Measurements from ENCODE around the gene TXNRD2.
A peak's percentile ranks its signal among the peaks of the same experiment; 100 is the strongest.

Gene TXNRD2

GRCh38 chr22:19862619-19863246 lies 78.9 kb downstream of the TXNRD2 start:
- Histone ChIP-seq H2AK5ac (ENCODE audit: low read length, severe bottlenecking) (no peak overlapping the region), H3K4me3 (ENCODE audit: insufficient read depth in 1 of 2, low read depth in 1 of 2, low read length in 2 of 2) (no peak overlapping the region), H3K18ac (ENCODE audit: low read depth in 1 of 2, low read length in 2 of 2) (no peak overlapping the region), H3K9ac (ENCODE audit: low read length) (no peak overlapping the region), H3K4me1 (ENCODE audit: control insufficient read depth, insufficient read depth, low read depth, low read length) (no peaks in the 10 kb centered on the region), H3K4ac (ENCODE audit: low read depth in 1 of 2, low read length in 2 of 2) (no peak overlapping the region), H3K9me3 (ENCODE audit: control insufficient read depth, low read length) (no peaks in the 10 kb centered on the region), H3K27ac (ENCODE audit: low read length, poor library complexity, severe bottlenecking) (no peak overlapping the region), H3K79me1 (replicated peaks; ENCODE audit: low read length, poor library complexity, severe bottlenecking) (peaks cover 1% of the 10 kb centered on the region), H2BK12ac (ENCODE audit: low read length in 2 of 2) (no peak overlapping the region), H2AFZ (ENCODE audit: low read depth, low read length) (no peak overlapping the region), H4K91ac (ENCODE audit: low read length) (no peak overlapping the region), H3K23ac (ENCODE audit: low read length in 2 of 2) (no peak overlapping the region), H3K14ac (ENCODE audit: low read length in 2 of 2) (no peak overlapping the region), H3K36me3 (ENCODE audit: control insufficient read depth in 1 of 2, insufficient read depth in 2 of 2, low read depth in 1 of 2, low read length in 2 of 2) (peaks cover 0 to 4% of the 10 kb centered on the region in 2 experiments), H2BK15ac (ENCODE audit: low read depth, poor library complexity, severe bottlenecking) (no peak overlapping the region), H3K4me2 (ENCODE audit: low read length, poor library complexity, severe bottlenecking) (no peak overlapping the region), H4K8ac (ENCODE audit: low read length) (no peak overlapping the region), H2BK5ac (ENCODE audit: low read depth, low read length, poor library complexity, severe bottlenecking) (no peak overlapping the region), H2BK120ac (ENCODE audit: low read depth, low read length) (no peak overlapping the region), H3K27me3 (ENCODE audit: control insufficient read depth in 1 of 2, insufficient read depth in 1 of 2, low read length in 2 of 2) (no peaks in the 10 kb centered on the region)
- DNase-seq = no peak
- WGBS = 96% methylated on average over 12 of the region's 13 CpGs

DNA sequence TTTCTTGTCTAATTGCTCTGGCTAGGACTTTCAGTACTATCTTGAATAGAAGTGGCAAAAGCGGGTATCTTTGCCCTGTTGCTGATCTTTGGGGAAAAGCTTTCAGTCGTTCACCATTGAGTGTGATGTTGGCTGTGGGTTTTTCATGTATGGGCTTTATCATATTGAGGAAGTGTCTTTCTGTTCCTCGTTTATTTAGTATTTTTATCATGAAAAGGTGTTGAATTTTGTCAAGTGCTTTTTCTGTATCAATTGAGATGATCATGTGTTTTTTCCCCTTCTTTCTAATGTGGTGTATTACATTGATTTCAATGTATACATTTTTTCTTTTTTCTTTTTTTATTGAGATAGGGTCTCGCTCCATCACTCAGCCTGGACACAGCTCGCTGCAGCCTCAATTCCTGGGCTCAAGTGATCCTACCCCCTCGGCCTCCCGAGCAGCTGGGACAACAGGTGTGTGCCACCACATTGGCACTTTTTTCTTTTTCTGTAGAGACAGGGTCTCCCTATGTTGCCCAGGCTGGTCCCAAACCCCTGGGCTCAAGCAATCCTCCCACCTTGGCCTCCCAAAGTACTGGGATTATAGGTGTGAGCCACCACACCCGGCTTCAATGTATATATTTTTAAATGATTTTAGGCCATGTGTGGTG lies 81.6 kb downstream of the TXNRD2 start:
- H2BK120ac ChIP-seq (ENCODE audit: low read depth, low read length) = no peak overlapping the region
- H4K91ac ChIP-seq (ENCODE audit: low read length) = no peak overlapping the region
- H2BK12ac ChIP-seq (ENCODE audit: low read length in 2 of 2) = no peak overlapping the region
- H3K23ac ChIP-seq (ENCODE audit: low read length in 2 of 2) = no peak overlapping the region
- H2BK15ac ChIP-seq (ENCODE audit: low read depth, poor library complexity, severe bottlenecking) = no peak overlapping the region
- H2AFZ ChIP-seq (ENCODE audit: low read depth, low read length) = no peak overlapping the region
- 98% methylated on average over 7 of the region's 8 CpGs for WGBS
- no peaks in the 10 kb centered on the region for H3K27me3 ChIP-seq (ENCODE audit: control insufficient read depth in 1 of 2, insufficient read depth in 1 of 2, low read length in 2 of 2)
- no peak overlapping the region for H3K4me3 ChIP-seq (ENCODE audit: insufficient read depth in 1 of 2, low read depth in 1 of 2, low read length in 2 of 2)
- peaks cover 0 to 4% of the 10 kb centered on the region in 2 experiments for H3K36me3 ChIP-seq (ENCODE audit: control insufficient read depth in 1 of 2, insufficient read depth in 2 of 2, low read depth in 1 of 2, low read length in 2 of 2)
- H3K9ac ChIP-seq (ENCODE audit: low read length) = no peak overlapping the region
- H3K27ac ChIP-seq (ENCODE audit: low read length, poor library complexity, severe bottlenecking) = no peak overlapping the region
- H2AK5ac ChIP-seq (ENCODE audit: low read length, severe bottlenecking) = no peak overlapping the region
- no peak overlapping the region for H3K14ac ChIP-seq (ENCODE audit: low read length in 2 of 2)
- peaks cover 7% of the 10 kb centered on the region for H3K4me1 ChIP-seq (ENCODE audit: control insufficient read depth, insufficient read depth, low read depth, low read length)
- no peaks in the 10 kb centered on the region for H3K79me1 ChIP-seq (replicated peaks; ENCODE audit: low read length, poor library complexity, severe bottlenecking)
- H3K4me2 ChIP-seq (ENCODE audit: low read length, poor library complexity, severe bottlenecking) = no peak overlapping the region
- DNase-seq = no peak
- H2BK5ac ChIP-seq (ENCODE audit: low read depth, low read length, poor library complexity, severe bottlenecking) = no peak overlapping the region
- no peaks in the 10 kb centered on the region for H3K9me3 ChIP-seq (ENCODE audit: control insufficient read depth, low read length)
- H3K4ac ChIP-seq (ENCODE audit: low read depth in 1 of 2, low read length in 2 of 2) = no peak overlapping the region
- no peak overlapping the region for H3K18ac ChIP-seq (ENCODE audit: low read depth in 1 of 2, low read length in 2 of 2)
- no peak overlapping the region for H4K8ac ChIP-seq (ENCODE audit: low read length)

GRCh38 chr22:19857382-19857781 lies 84.2 kb downstream of the TXNRD2 start:
- no peak overlapping the region for H3K4me2 ChIP-seq (ENCODE audit: low read length, poor library complexity, severe bottlenecking)
- no peak overlapping the region for H3K14ac ChIP-seq (ENCODE audit: low read length in 2 of 2)
- no peak overlapping the region for H2BK15ac ChIP-seq (ENCODE audit: low read depth, poor library complexity, severe bottlenecking)
- H3K4me1 ChIP-seq (ENCODE audit: control insufficient read depth, insufficient read depth, low read depth, low read length) = peaks cover 22% of the 10 kb centered on the region
- H2BK5ac ChIP-seq (ENCODE audit: low read depth, low read length, poor library complexity, severe bottlenecking) = no peak overlapping the region
- 100% methylated on average over 1 of the region's 3 CpGs for WGBS
- H3K18ac ChIP-seq (ENCODE audit: low read depth in 1 of 2, low read length in 2 of 2) = no peak overlapping the region
- H3K27me3 ChIP-seq (ENCODE audit: control insufficient read depth in 1 of 2, insufficient read depth in 1 of 2, low read length in 2 of 2) = no peaks in the 10 kb centered on the region
- no peak overlapping the region for H2BK120ac ChIP-seq (ENCODE audit: low read depth, low read length)
- no peak overlapping the region for H3K23ac ChIP-seq (ENCODE audit: low read length in 2 of 2)
- H3K79me1 ChIP-seq (replicated peaks; ENCODE audit: low read length, poor library complexity, severe bottlenecking) = no peaks in the 10 kb centered on the region
- no peak overlapping the region for H3K27ac ChIP-seq (ENCODE audit: low read length, poor library complexity, severe bottlenecking)
- no peak overlapping the region for H4K91ac ChIP-seq (ENCODE audit: low read length)
- no peak overlapping the region for H3K4ac ChIP-seq (ENCODE audit: low read depth in 1 of 2, low read length in 2 of 2)
- H4K8ac ChIP-seq (ENCODE audit: low read length) = no peak overlapping the region
- peaks cover 2 to 5% of the 10 kb centered on the region in 2 experiments for H3K36me3 ChIP-seq (ENCODE audit: control insufficient read depth in 1 of 2, insufficient read depth in 2 of 2, low read depth in 1 of 2, low read length in 2 of 2)
- H3K4me3 ChIP-seq (ENCODE audit: insufficient read depth in 1 of 2, low read depth in 1 of 2, low read length in 2 of 2) = no peak overlapping the region
- no peak overlapping the region for H3K9ac ChIP-seq (ENCODE audit: low read length)
- no peak overlapping the region for H2AFZ ChIP-seq (ENCODE audit: low read depth, low read length)
- no peak overlapping the region for H2BK12ac ChIP-seq (ENCODE audit: low read length in 2 of 2)
- no peaks in the 10 kb centered on the region for H3K9me3 ChIP-seq (ENCODE audit: control insufficient read depth, low read length)
- no peak overlapping the region for H2AK5ac ChIP-seq (ENCODE audit: low read length, severe bottlenecking)
- DNase-seq = no peak

DNA sequence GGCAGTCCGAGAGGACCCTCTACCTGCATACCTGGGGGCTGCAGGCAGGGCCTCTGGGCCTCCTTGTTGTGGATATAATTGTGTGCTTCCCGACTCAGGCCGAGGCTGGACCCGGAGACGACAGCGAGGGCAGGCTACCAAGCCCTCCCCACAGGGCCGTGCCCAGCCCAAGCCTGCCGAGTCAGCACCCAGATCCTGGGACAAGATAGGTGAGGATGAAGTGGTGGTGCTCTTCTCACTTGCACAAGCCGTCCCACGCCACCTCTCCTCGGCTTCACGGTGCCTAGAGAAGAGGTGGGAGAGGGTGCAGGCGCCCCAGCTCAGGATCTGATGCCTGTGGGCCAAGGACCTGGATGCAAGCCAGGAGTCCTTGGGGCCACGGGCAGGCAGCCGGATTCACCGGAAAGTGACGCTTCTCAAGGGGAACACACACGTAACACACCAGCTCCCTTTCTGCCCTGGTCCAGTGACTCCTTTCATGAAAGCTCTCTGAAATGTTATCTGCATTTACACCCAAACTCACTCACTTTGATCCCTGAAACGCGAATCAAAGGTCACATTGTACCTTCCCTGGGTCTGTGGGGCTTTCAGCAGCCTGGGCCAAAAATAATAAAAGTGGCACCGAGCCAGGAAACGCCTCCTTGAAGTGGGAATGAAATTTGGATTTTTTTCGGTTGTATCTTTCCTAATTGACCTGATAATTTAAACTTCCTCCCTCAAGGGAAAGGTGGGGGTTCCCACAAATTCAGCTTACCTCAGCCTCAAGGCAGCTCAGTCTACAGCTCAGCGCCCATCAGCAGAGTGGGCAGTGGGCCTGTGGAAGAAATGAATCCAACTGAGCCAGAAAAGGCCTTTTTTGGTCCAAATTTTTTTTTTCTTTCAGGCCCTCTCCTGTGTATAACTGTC lies 85.9 kb downstream of the TXNRD2 start:
- DNase-seq = peak; percentile 46
- Histone ChIP-seq H2BK5ac (ENCODE audit: low read depth, low read length, poor library complexity, severe bottlenecking) (no peak overlapping the region), H3K9me3 (ENCODE audit: control insufficient read depth, low read length) (no peaks in the 10 kb centered on the region), H2BK15ac (ENCODE audit: low read depth, poor library complexity, severe bottlenecking) (peak overlapping the region; percentile 98), H3K4me3 (ENCODE audit: insufficient read depth in 1 of 2, low read depth in 1 of 2, low read length in 2 of 2) (peak overlapping the region; percentile 83 to 96), H3K4me2 (ENCODE audit: low read length, poor library complexity, severe bottlenecking) (peak overlapping the region; percentile 93), H3K27me3 (ENCODE audit: control insufficient read depth in 1 of 2, insufficient read depth in 1 of 2, low read length in 2 of 2) (no peaks in the 10 kb centered on the region), H3K18ac (ENCODE audit: low read depth in 1 of 2, low read length in 2 of 2) (peak overlapping the region; percentile 96 to 99), H3K4me1 (ENCODE audit: control insufficient read depth, insufficient read depth, low read depth, low read length) (peaks cover 34% of the 10 kb centered on the region), H3K4ac (ENCODE audit: low read depth in 1 of 2, low read length in 2 of 2) (peak overlapping the region; percentile 93 to 97), H3K79me1 (replicated peaks; ENCODE audit: low read length, poor library complexity, severe bottlenecking) (peaks cover 12% of the 10 kb centered on the region), H3K27ac (ENCODE audit: low read length, poor library complexity, severe bottlenecking) (peak overlapping the region; percentile 39), H3K23ac (ENCODE audit: low read length in 2 of 2) (peak overlapping the region in 1 of 2 experiments; percentile 74), H4K8ac (ENCODE audit: low read length) (peak overlapping the region; percentile 99), H3K14ac (ENCODE audit: low read length in 2 of 2) (peak overlapping the region in 1 of 2 experiments; percentile 96), H2AK5ac (ENCODE audit: low read length, severe bottlenecking) (peak overlapping the region; percentile 28), H2BK120ac (ENCODE audit: low read depth, low read length) (peak overlapping the region; percentile 86), H3K36me3 (ENCODE audit: control insufficient read depth in 1 of 2, insufficient read depth in 2 of 2, low read depth in 1 of 2, low read length in 2 of 2) (peaks cover 19 to 20% of the 10 kb centered on the region in 2 experiments), H3K9ac (ENCODE audit: low read length) (peak overlapping the region; percentile 94), H4K91ac (ENCODE audit: low read length) (peak overlapping the region; percentile 95), H2AFZ (ENCODE audit: low read depth, low read length) (peak overlapping the region; percentile 72), H2BK12ac (ENCODE audit: low read length in 2 of 2) (peak overlapping the region; percentile 51 to 73)
- 45% methylated on average over 23 of the region's 24 CpGs for WGBS
